Activated CD8-positive, alpha-beta memory T cell treated with anti-CD3 and anti-CD28 coated beads for 36 hours (primary cell): ENCODE measurements around the gene SAMD4A. TPM values are rescaled to one million over a fixed set of nuclear protein-coding genes. Genes with fewer than 3 reads are reported as not detected.

Source experiments
- CTCF ChIA-PET: fragments of 350-600 bp; sonication (Branson Sonifier 250); formaldehyde crosslinking; loops from one replicate; lab custom pipeline; 2021; ENCODE audit warnings: antibody characterized with exemption; lab: Charles Lee
- POLR2A ChIA-PET: fragments of 350-600 bp; sonication (Branson Sonifier 250); formaldehyde crosslinking; loops from one replicate; lab custom pipeline; 2021; ENCODE audit warnings: antibody characterized with exemption; lab: Charles Lee
- total RNA-seq, 2 experiments: library from RNA; stranded (reverse); gene quantifications; one replicate each; pipeline ENCODE4 v1.2.3, GENCODE V29; 2021

Gene SAMD4A, protein sequence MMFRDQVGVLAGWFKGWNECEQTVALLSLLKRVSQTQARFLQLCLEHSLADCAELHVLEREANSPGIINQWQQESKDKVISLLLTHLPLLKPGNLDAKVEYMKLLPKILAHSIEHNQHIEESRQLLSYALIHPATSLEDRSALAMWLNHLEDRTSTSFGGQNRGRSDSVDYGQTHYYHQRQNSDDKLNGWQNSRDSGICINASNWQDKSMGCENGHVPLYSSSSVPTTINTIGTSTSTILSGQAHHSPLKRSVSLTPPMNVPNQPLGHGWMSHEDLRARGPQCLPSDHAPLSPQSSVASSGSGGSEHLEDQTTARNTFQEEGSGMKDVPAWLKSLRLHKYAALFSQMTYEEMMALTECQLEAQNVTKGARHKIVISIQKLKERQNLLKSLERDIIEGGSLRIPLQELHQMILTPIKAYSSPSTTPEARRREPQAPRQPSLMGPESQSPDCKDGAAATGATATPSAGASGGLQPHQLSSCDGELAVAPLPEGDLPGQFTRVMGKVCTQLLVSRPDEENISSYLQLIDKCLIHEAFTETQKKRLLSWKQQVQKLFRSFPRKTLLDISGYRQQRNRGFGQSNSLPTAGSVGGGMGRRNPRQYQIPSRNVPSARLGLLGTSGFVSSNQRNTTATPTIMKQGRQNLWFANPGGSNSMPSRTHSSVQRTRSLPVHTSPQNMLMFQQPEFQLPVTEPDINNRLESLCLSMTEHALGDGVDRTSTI
- 1 to 10 TPM; 4.0 to 4.8 TPM for total RNA-seq

DNA sequence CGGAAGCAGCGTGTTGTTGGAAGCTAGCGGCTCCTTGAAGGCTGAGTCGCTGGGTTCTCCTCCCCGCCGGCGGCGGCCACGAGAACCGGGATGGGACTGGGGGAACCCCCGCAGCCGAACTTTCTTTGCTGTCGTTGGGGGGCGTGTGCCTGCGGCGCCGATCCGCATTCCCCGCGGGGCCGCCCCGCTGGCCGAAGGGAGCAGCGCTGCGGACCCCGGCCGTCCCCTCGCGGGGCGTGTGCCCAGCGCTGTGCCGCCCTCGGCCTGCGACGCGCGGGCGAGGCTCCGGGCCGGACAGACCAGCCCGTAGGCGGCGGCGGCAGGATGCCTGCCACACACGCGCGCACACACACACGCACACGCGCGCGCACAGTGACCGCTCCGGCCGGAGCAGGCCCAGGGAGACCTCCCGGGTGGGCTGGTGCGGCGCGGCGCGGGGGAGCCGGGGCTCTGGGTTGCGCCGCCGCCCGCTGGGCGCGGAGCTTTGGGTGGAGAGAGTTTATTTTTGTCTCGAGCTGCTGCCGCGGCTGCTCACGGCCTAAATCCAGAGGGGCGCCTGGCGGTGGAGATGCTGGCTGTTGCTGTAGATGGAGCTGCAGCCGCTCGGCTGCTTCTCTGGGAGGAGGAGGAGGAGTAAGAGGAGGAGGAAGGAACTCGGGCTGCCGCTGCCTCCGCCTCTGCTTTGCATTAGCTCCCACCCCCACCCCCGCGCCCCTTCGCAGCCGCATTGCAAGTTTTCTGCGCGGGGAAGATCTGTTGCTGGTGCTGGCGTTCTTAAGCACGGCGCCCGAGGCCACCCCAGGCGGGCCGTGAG is at the start of gene SAMD4A:
SAMD4A (plus strand) TSS at position 719 of the 814 bp plus-strand sequence. CDS start 789 bp downstream, outside the sequence.
- CTCF ChIA-PET, result interaction anchor here (0.6 to 4.9 kb wide), 9 partner anchors 18 to 239 kb away, joined by 3 to 94 read pairs (median 4); partner anchors contain the start of gene CGRRF1

DNA sequence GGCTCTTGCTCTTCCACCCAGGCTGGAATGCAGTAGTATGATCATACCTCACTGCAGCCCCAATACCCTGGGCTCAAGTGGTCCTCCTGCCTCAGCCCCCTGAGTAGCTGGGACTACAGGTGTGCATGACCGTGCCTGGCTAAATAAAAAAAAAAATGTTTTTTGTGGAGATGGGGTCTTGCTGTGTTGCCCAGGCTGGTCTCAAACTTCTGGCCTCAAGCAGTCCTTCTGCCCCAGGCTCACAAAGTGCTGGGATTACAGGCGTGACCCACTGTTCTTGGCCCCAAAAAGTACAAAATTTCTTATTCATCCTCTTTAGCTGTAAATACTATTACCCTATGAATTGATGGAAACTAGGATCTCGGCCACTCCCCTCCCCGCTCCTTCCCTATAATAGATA is 42.5 kb upstream of the SAMD4A start:
- POLR2A ChIA-PET, result no interaction called here

More for the DNA sequence above, at the start of gene SAMD4A:
- POLR2A ChIA-PET, result interaction anchor here (1.2 to 1.4 kb wide), 2 partner anchors 207 to 460 kb away, joined by 4 read pairs; partner anchors contain the start of genes SOCS4 and WDHD1

DNA sequence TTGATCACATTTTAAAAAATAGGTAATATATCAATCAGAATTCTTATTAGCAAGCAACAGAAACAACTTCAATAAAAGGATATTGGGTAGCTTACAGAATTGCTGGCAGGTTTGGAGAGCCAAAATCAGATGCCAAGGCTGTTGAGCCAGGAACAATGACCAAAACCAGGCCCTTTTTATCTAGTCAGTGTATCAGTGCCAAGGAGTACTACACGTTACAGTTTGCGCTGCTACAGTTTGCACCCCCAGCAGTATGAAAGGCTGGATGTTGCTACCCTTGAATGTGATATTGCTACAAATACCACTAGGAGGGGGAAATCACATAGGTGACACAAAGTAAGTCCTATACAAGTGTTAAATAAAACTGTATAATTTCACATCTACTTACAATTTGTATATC is 38.0 kb upstream of the SAMD4A start:
- ChIA-PET POLR2A (no interaction called here), CTCF (interaction anchor here (1.0 kb wide), 1 partner anchor 37 kb away, joined by 4 read pairs; no protein-coding TSS in a partner anchor)

More for the DNA sequence above, 42.5 kb upstream of the SAMD4A start:
- CTCF ChIA-PET, result no interaction called here

DNA sequence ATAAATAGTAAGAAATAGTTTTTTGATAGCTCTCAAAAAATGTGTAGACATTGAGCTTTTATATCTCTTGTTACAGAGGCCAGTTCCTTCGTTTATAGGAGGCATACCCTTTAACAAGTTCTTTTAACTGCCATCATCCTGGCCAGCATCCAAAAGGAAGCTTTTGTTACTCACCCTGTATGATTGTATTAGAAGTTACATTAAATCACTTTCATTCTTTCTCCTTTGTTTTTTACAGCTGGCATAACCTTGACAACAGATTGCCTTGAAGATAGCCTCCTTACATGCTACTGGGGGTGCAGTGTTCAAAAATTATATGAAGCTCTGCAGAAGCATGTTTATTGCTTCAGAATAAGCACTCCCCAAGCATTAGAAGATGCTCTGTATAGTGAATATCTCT is 37.1 kb upstream of the SAMD4A start:
- ChIA-PET CTCF (no interaction called here), POLR2A (no interaction called here)

DNA sequence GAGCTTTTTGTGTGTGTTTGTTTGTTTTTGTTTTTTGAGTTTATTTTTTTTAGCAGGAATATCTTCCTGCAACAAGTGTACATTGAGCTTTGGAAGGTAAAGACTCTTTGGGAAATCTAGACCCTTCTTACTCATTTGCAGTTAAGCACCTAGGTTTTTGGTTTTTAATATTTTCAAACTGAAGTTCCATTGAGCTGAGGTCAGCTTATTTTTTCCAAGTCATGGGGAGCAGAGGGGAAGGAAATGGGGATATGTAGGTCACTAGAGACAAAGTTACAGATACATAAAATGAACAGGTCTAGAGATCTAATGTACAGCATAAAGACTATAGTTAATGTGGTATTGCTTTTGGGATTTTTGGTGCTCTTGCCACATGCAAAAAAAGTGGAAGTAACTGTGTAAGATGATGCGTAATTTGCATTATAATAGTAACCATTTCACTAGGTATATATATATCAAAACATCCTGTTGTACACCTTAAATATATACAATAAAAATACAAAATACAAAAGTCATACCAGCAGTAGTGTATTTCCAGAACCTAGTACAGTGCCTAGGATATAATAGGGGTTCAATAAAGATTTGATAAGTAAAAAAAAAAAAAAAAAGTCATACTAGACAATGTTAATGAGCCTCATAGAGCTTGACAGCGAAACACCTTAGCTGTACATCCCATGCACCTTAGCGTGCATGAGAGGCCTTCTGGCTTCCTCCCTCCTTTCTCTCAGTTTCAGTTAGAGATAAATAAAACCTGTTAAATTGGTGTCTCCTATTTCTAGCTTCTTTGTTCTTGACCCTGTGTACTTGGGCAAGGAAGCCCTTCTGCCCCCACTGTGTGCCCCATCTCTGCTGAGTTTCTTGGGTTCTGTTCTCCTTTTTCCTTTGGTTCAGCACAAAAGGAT is 34.6 kb upstream of the SAMD4A start:
- CTCF ChIA-PET, result no interaction called here
- POLR2A ChIA-PET, result interaction anchor here (0.5 kb wide), 1 partner anchor 159 kb away, joined by 5 read pairs; no protein-coding TSS in a partner anchor

DNA sequence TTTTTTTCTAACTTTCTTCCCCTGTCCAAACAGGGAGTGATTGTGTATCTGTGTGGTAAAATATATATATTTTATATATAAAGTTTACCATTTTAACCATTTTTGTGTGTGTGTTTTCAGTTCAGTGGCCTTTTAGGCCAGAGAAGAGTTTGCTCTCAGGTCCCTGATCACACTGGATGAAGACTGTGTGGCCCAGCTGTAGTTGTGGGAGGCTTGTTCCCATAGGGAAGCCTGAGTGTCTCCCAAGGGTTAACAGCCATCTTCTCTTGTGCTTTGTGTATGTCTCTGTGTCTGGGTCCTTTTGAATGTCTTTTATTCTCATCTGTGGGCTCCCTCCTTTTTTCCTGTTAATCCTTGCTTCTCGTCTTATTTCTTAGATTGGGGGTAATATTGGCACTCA is 33.8 kb upstream of the SAMD4A start:
- POLR2A ChIA-PET, result no interaction called here
- CTCF ChIA-PET, result no interaction called here

DNA sequence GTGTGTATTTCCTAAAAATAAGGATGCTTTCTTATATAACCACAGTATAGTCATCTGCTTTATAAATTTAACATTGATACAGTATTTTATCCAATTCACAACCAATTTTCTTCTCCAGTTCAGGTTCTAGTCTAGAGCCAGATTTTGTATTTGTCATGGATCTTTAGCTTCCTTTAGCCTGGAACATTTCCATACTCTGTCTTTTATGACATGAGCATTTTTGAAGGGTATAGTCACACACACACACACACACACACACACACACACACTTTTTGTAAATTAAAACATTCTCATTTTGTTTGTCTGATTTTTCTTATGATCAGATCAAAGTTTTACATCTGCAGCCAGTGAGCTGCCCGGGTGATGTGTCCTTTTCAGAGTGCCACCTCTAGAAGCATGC is 31.8 kb upstream of the SAMD4A start:
- ChIA-PET POLR2A (no interaction called here), CTCF (no interaction called here)

DNA sequence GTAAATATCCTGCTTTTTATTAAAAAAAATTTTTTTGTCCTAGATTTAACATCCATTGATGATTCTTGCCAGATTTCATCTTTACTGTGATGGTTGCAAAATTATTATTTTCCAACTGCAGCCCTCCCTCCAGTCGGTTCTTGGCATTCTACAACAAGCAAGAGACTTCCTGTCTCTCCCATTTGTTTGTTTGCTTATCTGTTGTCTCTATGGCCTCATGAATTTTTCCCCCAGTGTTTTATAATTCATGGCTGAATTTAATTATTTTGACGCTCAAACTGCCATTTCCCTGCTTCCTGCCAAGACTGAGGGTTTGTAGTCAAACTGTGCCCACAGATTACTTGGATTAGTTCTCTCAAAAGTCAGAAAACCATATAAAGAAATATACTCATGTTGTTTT is 31.3 kb upstream of the SAMD4A start:
- ChIA-PET POLR2A (no interaction called here), CTCF (no interaction called here)

DNA sequence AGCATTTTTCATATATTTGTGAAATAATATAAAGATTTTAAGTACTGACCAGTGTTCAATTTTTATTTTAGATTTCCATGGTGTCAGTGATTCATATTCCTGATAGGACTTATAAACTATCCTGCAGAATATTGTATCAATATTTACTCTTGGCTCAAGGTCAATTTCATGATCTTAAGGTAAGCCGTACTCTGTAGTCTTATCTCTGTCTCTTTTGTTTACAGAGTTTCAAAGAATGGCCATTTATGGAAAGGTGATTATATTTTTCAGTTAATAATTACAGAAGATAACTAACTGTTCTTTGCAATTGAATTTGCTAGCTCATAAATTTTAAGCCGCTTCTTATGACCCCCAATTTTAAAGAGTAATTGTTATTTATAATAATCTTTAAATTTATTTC is 29.3 kb upstream of the SAMD4A start:
- POLR2A ChIA-PET, result no interaction called here
- CTCF ChIA-PET, result no interaction called here

DNA sequence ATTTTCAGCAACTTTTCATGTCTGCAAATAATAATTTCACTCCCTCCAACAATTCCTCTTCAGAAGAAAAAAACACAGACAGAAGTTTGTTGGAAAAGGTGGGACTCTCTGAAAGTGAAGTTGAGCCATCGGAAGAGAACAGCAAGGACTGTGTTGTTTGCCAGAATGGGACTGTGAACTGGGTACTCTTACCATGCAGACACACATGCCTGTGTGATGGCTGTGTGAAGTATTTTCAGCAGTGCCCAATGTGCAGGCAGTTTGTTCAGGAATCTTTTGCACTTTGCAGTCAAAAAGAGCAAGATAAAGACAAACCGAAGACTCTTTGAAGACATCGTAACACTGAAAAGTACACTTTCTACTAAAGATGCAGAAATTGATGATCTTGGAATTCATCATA is 28.9 kb upstream of the SAMD4A start:
- CTCF ChIA-PET, result no interaction called here
- POLR2A ChIA-PET, result no interaction called here

DNA sequence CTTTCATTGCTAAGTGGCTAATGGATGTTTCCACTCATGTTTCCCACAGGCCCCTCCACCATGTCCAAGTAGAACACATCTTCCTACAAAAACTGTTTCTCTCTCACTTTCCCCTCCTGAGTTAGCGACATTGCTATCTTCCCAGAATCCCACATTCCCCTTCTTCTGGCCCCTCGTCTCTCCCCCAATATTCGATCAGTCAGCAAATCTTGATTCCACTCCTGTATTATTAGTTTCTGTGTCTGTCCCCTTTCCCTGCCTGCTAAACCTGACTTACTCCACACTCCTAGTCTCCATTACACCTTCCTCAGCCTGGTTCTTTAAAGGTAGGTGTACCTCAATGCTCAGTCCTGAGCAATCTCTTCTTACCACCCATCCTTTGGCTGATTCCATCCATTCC is 19.3 kb upstream of the SAMD4A start:
- CTCF ChIA-PET, result no interaction called here
- POLR2A ChIA-PET, result no interaction called here

DNA sequence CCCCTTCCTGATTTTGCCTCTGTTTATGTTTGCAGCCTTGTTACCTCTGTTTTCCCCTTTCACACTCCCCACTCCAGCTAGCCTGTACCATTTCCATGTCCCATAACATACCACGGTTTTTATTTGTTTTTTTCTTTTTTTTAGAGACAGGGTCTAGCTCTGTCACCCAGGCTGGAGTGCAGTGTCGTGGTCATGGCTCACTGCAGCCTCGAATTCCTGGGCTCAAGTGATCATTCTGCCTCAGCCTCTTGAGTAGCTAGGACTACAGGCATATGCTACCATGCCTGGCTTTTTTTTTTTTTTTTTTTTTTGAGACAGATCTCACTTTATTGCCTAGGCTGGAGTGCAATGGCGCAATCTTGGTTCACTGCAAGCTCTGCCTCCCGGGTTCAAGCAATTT is 18.4 kb upstream of the SAMD4A start:
- ChIA-PET CTCF (interaction anchor here (0.6 to 1.2 kb wide), 7 partner anchors 10 to 645 kb away, joined by 3 to 6 read pairs (median 3); no protein-coding TSS in a partner anchor), POLR2A (no interaction called here)

DNA sequence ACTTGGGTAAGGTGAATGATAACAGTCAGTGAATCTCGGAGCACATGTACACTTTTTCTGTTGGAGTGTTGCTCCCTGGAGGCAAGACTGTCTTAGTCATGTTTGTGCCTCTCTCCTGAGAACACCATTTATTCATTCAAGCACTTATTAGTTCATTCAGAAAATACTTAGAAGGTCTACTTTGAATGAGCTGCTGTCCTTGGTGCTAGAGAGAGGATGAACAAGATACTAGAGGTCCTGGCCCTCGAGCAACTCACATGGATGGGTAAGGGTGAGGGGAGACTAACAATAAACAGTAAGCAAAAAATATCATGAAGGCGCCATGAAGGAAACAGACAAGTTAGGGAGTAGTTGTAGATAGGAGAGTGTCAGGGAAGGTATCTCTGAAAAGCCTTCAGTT is 17.1 kb upstream of the SAMD4A start:
- ChIA-PET POLR2A (no interaction called here), CTCF (no interaction called here)

DNA sequence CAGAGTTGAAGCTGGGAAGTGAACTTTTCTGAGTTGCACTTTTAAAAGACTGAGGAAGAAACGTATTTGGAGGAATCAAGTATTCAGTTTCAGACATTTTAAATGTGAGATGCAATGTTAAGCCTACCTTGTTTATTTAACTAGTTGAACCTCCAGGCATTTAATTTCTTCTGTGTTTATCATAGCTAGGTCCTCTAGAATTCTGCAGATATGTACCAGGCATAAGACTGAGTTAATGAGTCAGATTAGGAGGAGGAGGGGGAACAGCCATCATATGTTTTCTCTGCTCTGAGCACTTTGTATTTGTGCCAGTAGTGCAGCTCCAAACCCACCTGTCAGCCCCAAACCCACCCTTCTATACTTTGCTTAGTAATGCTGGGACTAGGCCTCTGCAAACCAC is 16.4 kb upstream of the SAMD4A start:
- CTCF ChIA-PET, result no interaction called here
- POLR2A ChIA-PET, result no interaction called here

DNA sequence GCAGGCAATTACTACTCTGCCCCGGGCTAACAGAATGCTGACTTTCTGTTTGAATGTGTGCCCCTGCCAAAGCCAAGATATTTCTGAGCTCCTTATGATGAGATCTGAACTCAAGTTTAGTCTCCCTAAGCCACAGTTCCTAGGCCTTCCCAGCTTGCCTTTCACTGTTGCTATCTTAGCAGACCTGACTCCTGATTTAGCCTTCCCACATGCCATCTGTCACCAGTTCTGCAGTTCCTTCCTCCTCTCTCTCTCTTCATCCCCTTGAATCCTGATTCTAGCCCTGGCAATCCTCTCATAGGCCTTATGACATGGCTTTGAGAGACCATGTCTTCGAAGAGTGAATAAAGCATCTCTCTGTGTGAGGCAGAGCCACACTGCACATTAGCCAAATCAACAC is 12.5 kb upstream of the SAMD4A start:
- ChIA-PET POLR2A (no interaction called here), CTCF (interaction anchor here (1.0 kb wide), 1 partner anchor 10 kb away, joined by 4 read pairs; no protein-coding TSS in a partner anchor)

DNA sequence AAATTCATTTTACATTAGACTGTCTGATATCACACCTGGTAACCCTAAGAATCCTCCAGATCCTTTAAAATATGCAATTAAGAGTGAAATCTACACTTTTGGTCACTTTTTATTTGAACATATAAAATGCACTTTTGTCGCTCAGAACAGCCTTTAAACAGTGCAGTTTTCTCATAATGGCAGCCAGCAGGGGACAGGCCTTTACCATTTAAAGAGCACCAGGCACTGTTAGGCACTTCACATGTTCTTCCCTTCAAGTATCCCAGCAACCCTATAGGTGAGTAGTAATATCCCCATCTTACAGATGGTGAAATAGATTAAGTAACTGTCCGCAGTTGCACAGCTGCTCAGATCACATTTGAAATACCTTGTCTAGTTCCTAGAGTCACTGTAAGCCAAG is 11.3 kb upstream of the SAMD4A start:
- ChIA-PET POLR2A (no interaction called here), CTCF (no interaction called here)

DNA sequence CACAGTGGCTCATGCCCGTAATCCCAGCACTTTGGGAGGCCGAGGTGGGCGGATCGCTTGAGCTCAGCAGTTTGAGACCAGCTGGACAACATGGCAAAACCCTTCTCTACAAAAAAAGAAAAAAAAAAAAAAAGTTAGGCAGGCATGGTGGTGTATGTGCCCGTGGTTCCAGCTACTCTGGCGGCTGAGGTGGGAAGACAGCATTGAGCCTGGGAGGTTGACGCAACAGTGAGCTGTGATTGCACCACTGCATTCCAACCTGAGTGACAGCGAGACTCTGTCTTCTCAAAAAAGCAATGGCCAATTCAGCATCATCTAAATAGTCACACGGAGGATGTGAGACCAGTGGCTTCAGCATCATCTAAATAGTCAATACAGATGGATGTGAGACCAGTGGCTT is 10.4 kb upstream of the SAMD4A start:
- ChIA-PET CTCF (no interaction called here), POLR2A (no interaction called here)

DNA sequence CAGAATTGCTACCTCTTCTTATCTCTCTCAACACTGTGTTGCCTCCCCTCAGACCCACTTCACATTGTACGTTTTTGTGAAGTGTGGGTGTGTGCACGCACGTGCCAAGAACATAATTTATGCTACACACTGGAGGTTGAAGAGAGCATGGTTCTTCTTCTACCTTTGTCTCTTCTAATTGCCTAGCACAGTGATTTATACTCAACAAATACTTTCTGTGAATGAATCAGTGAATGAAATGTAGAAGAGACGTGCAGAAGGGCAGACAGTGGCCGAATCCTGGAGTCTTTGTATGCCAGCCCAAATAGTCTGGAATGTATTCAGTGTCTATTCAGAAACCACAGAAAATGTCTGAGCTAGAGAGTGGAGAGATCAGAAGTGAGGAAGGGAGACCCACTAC is 4.6 kb upstream of the SAMD4A start:
- CTCF ChIA-PET, result interaction anchor here (1.3 kb wide), 1 partner anchor 212 kb away, joined by 3 read pairs; no protein-coding TSS in a partner anchor
- POLR2A ChIA-PET, result no interaction called here
